OCI-LY1 (cell line): ENCODE measurements around the gene ALDH1A2.

ENCODE experiments used
- H2AFZ ChIP-seq: fragments of 200-600 bp; sonication (generic), shearing (Covaris generic); 2 replicates; pipeline ENCODE4 v1.6.0; 2014; ENCODE audit warnings: antibody characterized with exemption, mild to moderate bottlenecking, low read length
- H3F3A ChIP-seq: fragments of 200-600 bp; sonication (generic), shearing (Covaris generic); 2 replicates; pipeline ENCODE4 v1.6.0; 2014; ENCODE audit warnings: mild to moderate bottlenecking, antibody characterized with exemption, low read length, moderate library complexity; ENCODE audit not compliant: insufficient read depth
- H3K27ac ChIP-seq: fragments of 200-600 bp; sonication (generic); 2 replicates; pipeline ENCODE4 v1.5.1; 2014; ENCODE audit warnings: low read length, mixed run types, mild to moderate bottlenecking, low read depth; ENCODE audit not compliant: poor library complexity, severe bottlenecking
- H3K27me3 ChIP-seq: fragments of 200-600 bp; sonication (generic); 2 replicates; pipeline ENCODE4 v1.6.0; 2014; ENCODE audit warnings: antibody characterized with exemption, mild to moderate bottlenecking, low read length, moderate library complexity; ENCODE audit not compliant: insufficient read depth
- H3K36me3 ChIP-seq: fragments of 200-600 bp; sonication (generic); 2 replicates; pipeline ENCODE4 v1.6.1; 2014; ENCODE audit warnings: mild to moderate bottlenecking, antibody characterized with exemption, low read length, moderate library complexity, mixed read lengths; ENCODE audit not compliant: insufficient read depth
- H3K4me1 ChIP-seq: fragments of 200-600 bp; sonication (generic); 2 replicates; pipeline ENCODE4 v1.5.1; 2014; ENCODE audit warnings: mild to moderate bottlenecking, low read length, moderate library complexity; ENCODE audit not compliant: insufficient read depth, severe bottlenecking
- H3K4me2 ChIP-seq: fragments of 200-600 bp; sonication (generic), shearing (Covaris generic); 2 replicates; pipeline ENCODE4 v1.6.1; 2014; ENCODE audit warnings: low read length
- H3K4me3 ChIP-seq: fragments of 200-600 bp; sonication (generic); 2 replicates; pipeline ENCODE4 v1.5.1; 2014; ENCODE audit warnings: low read length, low read depth, mild to moderate bottlenecking, mixed read lengths; ENCODE audit not compliant: poor library complexity, severe bottlenecking
- H3K79me2 ChIP-seq: fragments of 200-600 bp; shearing (Covaris generic); 2 replicates; pipeline ENCODE4 v1.6.1; 2016; ENCODE audit warnings: mixed run types, low read length, mixed read lengths; ENCODE audit not compliant: insufficient read depth
- H3K9ac ChIP-seq: fragments of 200-600 bp; sonication (generic), shearing (Covaris generic); 2 replicates; pipeline ENCODE4 v1.6.1; 2014; ENCODE audit warnings: mild to moderate bottlenecking, low read length, mixed read lengths
- H3K9me2 ChIP-seq: fragments of 200-600 bp; sonication (generic), shearing (Covaris generic); 2 replicates; pipeline ENCODE4 v1.6.1; 2014; ENCODE audit warnings: low read depth, mild to moderate bottlenecking, low read length, mixed read lengths
- H3K9me3 ChIP-seq: fragments of 200-600 bp; shearing (Covaris generic); 2 replicates; pipeline ENCODE4 v1.6.1; 2014; ENCODE audit warnings: low read length, mixed read lengths
- H4K20me1 ChIP-seq: fragments of 200-600 bp; sonication (generic), shearing (Covaris generic); 2 replicates; pipeline ENCODE4 v1.6.0; 2016; ENCODE audit warnings: mild to moderate bottlenecking, low read length; ENCODE audit not compliant: insufficient read depth
- EZH2 ChIP-seq: fragments of 200-600 bp; sonication (generic), shearing (Covaris generic); IDR thresholded peaks from 2 replicates; pipeline ENCODE4 v1.8.0; 2017; ENCODE audit warnings: borderline replicate concordance, mixed run types, mild to moderate bottlenecking, antibody characterized with exemption, low read length, moderate library complexity, mixed read lengths
- TF ChIP-seq, protein P1 (sequence below): fragments of 200-600 bp; sonication (generic), shearing (Covaris generic); IDR thresholded peaks from 2 replicates; pipeline ENCODE4 v1.5.1; 2017; ENCODE audit warnings: mild to moderate bottlenecking, antibody characterized with exemption, low read length, moderate library complexity, mixed read lengths

Gene ALDH1A2

DNA sequence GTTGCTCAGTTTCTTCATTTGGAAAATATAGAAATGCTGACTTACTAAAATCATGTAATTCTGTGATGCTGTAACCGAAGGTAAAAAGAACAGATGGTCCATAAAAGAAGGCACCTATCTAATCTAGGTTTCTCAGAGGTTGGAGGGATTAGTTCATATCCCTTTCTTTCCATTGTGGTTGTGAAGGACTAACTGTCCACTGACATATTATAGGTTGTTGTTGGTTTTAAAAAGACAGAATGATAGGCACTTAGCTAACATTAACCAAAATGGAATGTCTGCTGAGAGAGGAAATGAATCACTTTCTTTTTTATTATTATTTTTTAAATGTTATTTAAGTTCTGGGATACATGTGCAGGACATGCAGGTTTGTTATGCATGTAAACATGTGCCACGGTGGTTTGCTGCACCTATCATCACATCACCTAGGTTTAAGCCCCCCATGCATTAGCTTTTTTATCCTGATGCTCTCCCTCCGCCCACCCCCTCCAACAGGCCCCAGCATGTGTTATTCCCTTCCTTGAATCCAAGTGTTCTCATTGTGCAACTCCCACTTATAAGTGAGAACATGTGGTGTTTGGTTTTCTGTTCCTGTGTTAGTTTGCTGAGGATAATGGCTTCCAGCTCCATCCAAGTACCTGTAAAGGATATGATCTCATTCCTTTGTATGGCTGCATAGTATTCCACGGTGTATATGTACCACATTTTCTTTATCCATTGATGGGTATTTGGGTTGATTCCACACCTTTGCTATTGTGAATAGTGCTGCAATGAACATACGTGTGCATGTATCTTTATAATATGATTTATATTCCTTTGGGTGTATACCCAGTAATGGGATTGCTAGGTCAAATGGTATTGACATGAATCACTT is 45.8 kb downstream of the ALDH1A2 start:
- Histone ChIP-seq H4K20me1 (no peaks in the 10 kb centered on the region), H3K9me3 (no peaks in the 10 kb centered on the region), H3K9ac (no peak overlapping the region), H3F3A (no peaks in the 10 kb centered on the region), H3K4me2 (no peak overlapping the region), H3K4me3 (no peak overlapping the region), H3K36me3 (no peaks in the 10 kb centered on the region), H3K27me3 (no peaks in the 10 kb centered on the region), H3K4me1 (no peaks in the 10 kb centered on the region), H3K9me2 (no peaks in the 10 kb centered on the region), H2AFZ (no peak overlapping the region), H3K27ac (no peak overlapping the region), H3K79me2 (no peaks in the 10 kb centered on the region)
- no peak for TF ChIP-seq EZH2
- TF ChIP-seq, protein P1, sequence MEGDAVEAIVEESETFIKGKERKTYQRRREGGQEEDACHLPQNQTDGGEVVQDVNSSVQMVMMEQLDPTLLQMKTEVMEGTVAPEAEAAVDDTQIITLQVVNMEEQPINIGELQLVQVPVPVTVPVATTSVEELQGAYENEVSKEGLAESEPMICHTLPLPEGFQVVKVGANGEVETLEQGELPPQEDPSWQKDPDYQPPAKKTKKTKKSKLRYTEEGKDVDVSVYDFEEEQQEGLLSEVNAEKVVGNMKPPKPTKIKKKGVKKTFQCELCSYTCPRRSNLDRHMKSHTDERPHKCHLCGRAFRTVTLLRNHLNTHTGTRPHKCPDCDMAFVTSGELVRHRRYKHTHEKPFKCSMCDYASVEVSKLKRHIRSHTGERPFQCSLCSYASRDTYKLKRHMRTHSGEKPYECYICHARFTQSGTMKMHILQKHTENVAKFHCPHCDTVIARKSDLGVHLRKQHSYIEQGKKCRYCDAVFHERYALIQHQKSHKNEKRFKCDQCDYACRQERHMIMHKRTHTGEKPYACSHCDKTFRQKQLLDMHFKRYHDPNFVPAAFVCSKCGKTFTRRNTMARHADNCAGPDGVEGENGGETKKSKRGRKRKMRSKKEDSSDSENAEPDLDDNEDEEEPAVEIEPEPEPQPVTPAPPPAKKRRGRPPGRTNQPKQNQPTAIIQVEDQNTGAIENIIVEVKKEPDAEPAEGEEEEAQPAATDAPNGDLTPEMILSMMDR = no peak

DNA sequence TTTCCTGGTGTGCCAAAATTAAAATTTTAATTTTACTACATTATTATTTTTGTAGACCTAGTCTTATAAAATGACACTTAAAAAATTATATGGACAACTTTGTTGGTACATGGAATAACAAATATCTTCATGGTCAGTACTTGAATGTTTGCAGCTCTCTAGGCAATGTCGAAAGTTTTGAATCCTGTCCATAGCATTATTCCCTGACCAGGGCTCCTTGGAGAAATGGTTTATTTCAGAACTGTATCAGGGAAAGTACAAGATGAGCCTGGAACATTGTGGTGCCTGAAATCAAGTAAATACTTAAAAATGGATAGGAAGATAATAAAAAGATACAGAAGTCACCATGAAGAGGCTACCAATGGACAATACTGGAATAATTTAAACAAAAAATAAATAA is 47.6 kb downstream of the ALDH1A2 start:
- TF ChIP-seq EZH2 = no peak
- TF ChIP-seq, protein P1 = no peak
- Histone ChIP-seq H3K4me2 (no peak overlapping the region), H3K27me3 (no peaks in the 10 kb centered on the region), H3K36me3 (no peaks in the 10 kb centered on the region), H3K27ac (no peak overlapping the region), H3K4me3 (no peak overlapping the region), H3K9ac (no peak overlapping the region), H4K20me1 (no peaks in the 10 kb centered on the region), H3F3A (no peaks in the 10 kb centered on the region), H3K4me1 (no peaks in the 10 kb centered on the region), H3K9me3 (no peaks in the 10 kb centered on the region), H3K9me2 (no peaks in the 10 kb centered on the region), H2AFZ (no peak overlapping the region), H3K79me2 (no peaks in the 10 kb centered on the region)

DNA sequence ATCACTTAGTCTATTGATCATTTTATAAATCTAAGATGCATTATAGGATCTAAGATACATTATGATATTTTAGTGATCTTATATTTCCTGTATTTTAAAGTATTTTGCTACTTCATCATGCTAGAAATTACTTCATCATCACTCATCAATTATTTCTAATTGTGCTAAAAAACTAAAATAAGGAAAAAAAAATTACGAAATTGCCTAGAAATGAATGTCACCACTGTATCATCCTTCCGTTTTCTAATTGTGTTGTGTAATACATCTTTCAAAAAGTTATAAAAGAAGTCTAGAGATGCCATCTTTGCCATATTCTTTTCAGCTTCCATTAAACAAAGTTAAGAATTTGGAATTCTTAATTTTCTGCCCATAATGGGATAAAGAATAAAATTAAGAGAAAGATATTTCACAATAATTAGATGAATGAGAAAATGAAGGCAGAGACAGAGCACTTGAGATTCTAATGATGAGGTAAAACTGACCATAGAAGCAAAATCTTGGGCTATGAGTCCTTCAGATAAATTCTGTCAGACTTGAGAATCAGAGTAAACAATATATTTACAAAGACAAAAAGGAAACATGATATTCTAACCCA is 48.8 kb downstream of the ALDH1A2 start:
- Histone ChIP-seq H2AFZ (no peak overlapping the region), H4K20me1 (no peaks in the 10 kb centered on the region), H3K36me3 (no peaks in the 10 kb centered on the region), H3K27ac (no peak overlapping the region), H3K27me3 (no peaks in the 10 kb centered on the region), H3K79me2 (no peaks in the 10 kb centered on the region), H3K9me2 (no peaks in the 10 kb centered on the region), H3K4me2 (no peak overlapping the region), H3K4me1 (no peaks in the 10 kb centered on the region), H3K9me3 (no peaks in the 10 kb centered on the region), H3K9ac (no peak overlapping the region), H3K4me3 (no peak overlapping the region), H3F3A (no peaks in the 10 kb centered on the region)
- no peak for TF ChIP-seq EZH2
- TF ChIP-seq, protein P1 = no peak
